CD14-positive monocyte (primary cell): Measurements from ENCODE around the gene FHL3. TPM values are rescaled to one million over a fixed set of nuclear protein-coding genes. Genes with fewer than 3 reads are reported as not detected.

Source experiments
- DNase-seq, 3 donors: peaks; one replicate each; pipeline ENCODE4 v3.0.0-alpha.2; 2011 to 2022
- H2AFZ ChIP-seq: 2 replicates; pipeline ENCODE4 v1.6.0; 2012; ENCODE audit warnings: mild to moderate bottlenecking, low read depth, low read length, inconsistent platforms; ENCODE audit not compliant: insufficient read depth, poor library complexity, severe bottlenecking
- H3K27ac ChIP-seq, 2 donors: 1 replicate in 1 of 2; 2 replicates in 1 of 2; pipeline ENCODE4 v1.5.1; 2012 to 2013; ENCODE audit warnings: low read length in 2 of 2, control low read depth in 1 of 2, inconsistent platforms in 1 of 2, low read depth in 1 of 2, mild to moderate bottlenecking in 1 of 2
- H3K27me3 ChIP-seq, 2 donors: one replicate each; pipeline versions ENCODE4 v1.6.0 to v1.6.1; 2011 to 2013; ENCODE audit warnings: low read length in 2 of 2; ENCODE audit not compliant: control insufficient read depth in 2 of 2, insufficient read depth in 2 of 2
- H3K36me3 ChIP-seq, 2 donors: replicated peaks in 1 of 2; 1 replicate in 1 of 2; 2 replicates in 1 of 2; pipeline versions ENCODE4 v1.5.1 to v1.6.1; 2012 to 2013; ENCODE audit warnings: low read length in 2 of 2, control low read depth in 1 of 2, inconsistent platforms in 1 of 2, mild to moderate bottlenecking in 1 of 2; ENCODE audit not compliant: insufficient read depth in 2 of 2, control insufficient read depth in 1 of 2
- H3K4me1 ChIP-seq, 2 donors: 1 replicate in 1 of 2; 2 replicates in 1 of 2; pipeline versions ENCODE4 v1.5.1 to v1.6.1; 2012 to 2013; ENCODE audit warnings: low read length in 2 of 2, control low read depth in 1 of 2, inconsistent platforms in 1 of 2, mild to moderate bottlenecking in 1 of 2, moderate library complexity in 1 of 2; ENCODE audit not compliant: insufficient read depth in 2 of 2, control insufficient read depth in 1 of 2
- H3K4me2 ChIP-seq: replicated peaks from 2 replicates; pipeline ENCODE3; 2012; ENCODE audit warnings: low read length, moderate library complexity, mild to moderate bottlenecking; ENCODE audit not compliant: poor library complexity, severe bottlenecking; ENCODE audit errors: extremely low read depth
- H3K4me3 ChIP-seq, 3 experiments: fragments of 200-600 bp in 1 of 3; sonication (generic) in 1 of 3; replicated peaks in 1 of 3; 1 replicate in 2 of 3; 2 replicates in 1 of 3; pipeline ENCODE4 v1.5.1; 2011 to 2013; ENCODE audit warnings: low read length in 3 of 3, mild to moderate bottlenecking in 3 of 3, control low read depth in 2 of 3, low read depth in 2 of 3, inconsistent platforms in 1 of 3, moderate library complexity in 1 of 3
- H3K79me2 ChIP-seq: 2 replicates; pipeline ENCODE4 v1.6.0; 2012; ENCODE audit warnings: mild to moderate bottlenecking, control low read depth, inconsistent platforms, low read length, moderate library complexity; ENCODE audit not compliant: insufficient read depth
- H3K9ac ChIP-seq: 2 replicates; pipeline ENCODE4 v1.6.0; 2017; ENCODE audit warnings: low read length, mild to moderate bottlenecking; ENCODE audit not compliant: insufficient read depth, poor library complexity, severe bottlenecking
- H3K9me3 ChIP-seq, 2 donors: replicated peaks in 1 of 2; 1 replicate in 1 of 2; 2 replicates in 1 of 2; pipeline versions ENCODE4 v1.5.1 to v1.6.1; 2012 to 2013; ENCODE audit warnings: low read length in 2 of 2, control low read depth in 1 of 2; ENCODE audit not compliant: control insufficient read depth in 1 of 2, insufficient read depth in 1 of 2
- H4K20me1 ChIP-seq: 2 replicates; pipeline ENCODE4 v1.6.0; 2012; ENCODE audit warnings: mild to moderate bottlenecking, low read length, control low read depth, moderate library complexity; ENCODE audit not compliant: insufficient read depth
- H3K27ac Mint-ChIP-seq, 7 donors: one replicate each; pipeline ENCODE4 v1.8.0; 2020; ENCODE audit warnings: mild to moderate bottlenecking in 7 of 7, mixed read lengths in 7 of 7, moderate library complexity in 6 of 7, inconsistent platforms in 2 of 7
- H3K27me3 Mint-ChIP-seq, 3 donors: one replicate each; pipeline ENCODE4 v1.8.0; 2021 to 2022; ENCODE audit warnings: low read depth in 3 of 3, mild to moderate bottlenecking in 3 of 3, mixed read lengths in 3 of 3, moderate library complexity in 3 of 3, inconsistent platforms in 1 of 3
- H3K36me3 Mint-ChIP-seq, 2 donors: one replicate each; pipeline ENCODE4 v1.8.0; 2020; ENCODE audit warnings: mixed read lengths in 2 of 2, inconsistent platforms in 1 of 2, mild to moderate bottlenecking in 1 of 2
- H3K4me1 Mint-ChIP-seq: one replicate; pipeline ENCODE4 v1.8.0; 2020; ENCODE audit warnings: mild to moderate bottlenecking, mixed read lengths
- H3K4me3 Mint-ChIP-seq, 2 donors: one replicate each; pipeline ENCODE4 v1.8.0; 2020; ENCODE audit warnings: mild to moderate bottlenecking in 2 of 2, mixed read lengths in 2 of 2, moderate library complexity in 1 of 2
- H3K9me3 Mint-ChIP-seq, 7 donors: one replicate each; pipeline ENCODE4 v1.8.0; 2020 to 2022; ENCODE audit warnings: mixed read lengths in 7 of 7, mild to moderate bottlenecking in 6 of 7, moderate library complexity in 6 of 7, inconsistent platforms in 2 of 7
- WGBS: methylation state at CpG from one replicate; pipeline ENCODE4 v1.1.5; 2013; ENCODE audit warnings: missing lambda C conversion rate; ENCODE audit not compliant: insufficient coverage; 5-methylcytosine and 5-hydroxymethylcytosine counted together
- intact Hi-C, 2 donors: fragments of 100-400 bp; cut with micrococcal nuclease; formaldehyde crosslinking; loops; one replicate each; pipeline versions ENCODE4 v1.15.0 to v1.15.1; 2023
- polyA plus RNA-seq, 3 donors: library from polyadenylated mRNA; depleted of rRNA in 1 of 3; unstranded in 2 of 3; stranded (reverse) in 1 of 3; fragments of 300-500 nt in 2 of 3; fragments of >200 nt in 1 of 3; fragmentation: Illumina TruSeq in 2 of 3; gene quantifications; 1 replicate in 2 of 3; 2 replicates in 1 of 3; pipeline ENCODE4 v1.2.3, GENCODE V29; 2012 to 2021
- TF ChIP-seq, protein P1 (sequence below): fragments of 200-600 bp; IDR thresholded peaks from one replicate; pipeline ENCODE4 v1.8.0; 2022; ENCODE audit warnings: antibody characterized with exemption, mild to moderate bottlenecking

The FHL3 gene
- polyA plus RNA-seq, 3 donors = 24.7 to 32.3 (median 26.1) TPM

DNA sequence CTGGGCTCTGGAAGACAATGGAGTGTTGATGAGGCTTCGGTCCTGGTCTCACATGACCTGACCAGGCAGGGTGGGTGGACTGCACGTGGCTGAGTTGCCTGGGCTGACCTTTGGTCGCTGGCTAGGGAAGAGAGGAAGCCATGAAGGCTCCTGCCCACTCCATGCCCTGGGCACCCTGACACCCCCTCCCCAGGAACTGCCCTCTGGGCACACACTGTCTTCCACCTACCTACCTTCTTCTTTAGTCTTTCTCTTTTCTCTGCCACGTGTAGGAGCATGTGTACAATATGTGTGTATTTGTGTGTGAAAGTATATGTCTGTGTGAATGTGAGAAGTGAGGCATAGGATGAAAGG, 26.2 kb upstream of the FHL3 start:
- Histone ChIP-seq H3K4me1 (peaks cover 13 to 14% of the 10 kb centered on the region in 2 donors), H3K4me2 (no peak overlapping the region), H3K9ac (no peak overlapping the region), H3K27ac (no peak overlapping the region), H4K20me1 (no peaks in the 10 kb centered on the region), H3K79me2 (no peaks in the 10 kb centered on the region), H2AFZ (no peak overlapping the region), H3K4me3 (no peak overlapping the region), H3K36me3 (peaks cover 0 to 3% of the 10 kb centered on the region in 2 donors), H3K27me3 (no peaks in the 10 kb centered on the region), H3K9me3 (no peaks in the 10 kb centered on the region)
- no peak overlapping the region for H3K4me3 Mint-ChIP-seq
- DNase-seq = no peak
- no peak overlapping the region for H3K27ac Mint-ChIP-seq
- intact Hi-C loops = no loop called here
- no peaks in the 10 kb centered on the region for H3K9me3 Mint-ChIP-seq
- TF ChIP-seq, protein P1, sequence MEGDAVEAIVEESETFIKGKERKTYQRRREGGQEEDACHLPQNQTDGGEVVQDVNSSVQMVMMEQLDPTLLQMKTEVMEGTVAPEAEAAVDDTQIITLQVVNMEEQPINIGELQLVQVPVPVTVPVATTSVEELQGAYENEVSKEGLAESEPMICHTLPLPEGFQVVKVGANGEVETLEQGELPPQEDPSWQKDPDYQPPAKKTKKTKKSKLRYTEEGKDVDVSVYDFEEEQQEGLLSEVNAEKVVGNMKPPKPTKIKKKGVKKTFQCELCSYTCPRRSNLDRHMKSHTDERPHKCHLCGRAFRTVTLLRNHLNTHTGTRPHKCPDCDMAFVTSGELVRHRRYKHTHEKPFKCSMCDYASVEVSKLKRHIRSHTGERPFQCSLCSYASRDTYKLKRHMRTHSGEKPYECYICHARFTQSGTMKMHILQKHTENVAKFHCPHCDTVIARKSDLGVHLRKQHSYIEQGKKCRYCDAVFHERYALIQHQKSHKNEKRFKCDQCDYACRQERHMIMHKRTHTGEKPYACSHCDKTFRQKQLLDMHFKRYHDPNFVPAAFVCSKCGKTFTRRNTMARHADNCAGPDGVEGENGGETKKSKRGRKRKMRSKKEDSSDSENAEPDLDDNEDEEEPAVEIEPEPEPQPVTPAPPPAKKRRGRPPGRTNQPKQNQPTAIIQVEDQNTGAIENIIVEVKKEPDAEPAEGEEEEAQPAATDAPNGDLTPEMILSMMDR = no peak
- peaks cover 0 to 9% of the 10 kb centered on the region in 2 donors for H3K36me3 Mint-ChIP-seq
- peaks cover 20% of the 10 kb centered on the region for H3K4me1 Mint-ChIP-seq
- 80% methylated on average over 1 of the region's 4 CpGs for WGBS
- H3K27me3 Mint-ChIP-seq = peaks cover 8 to 21% (median 10%) of the 10 kb centered on the region in 3 donors

DNA sequence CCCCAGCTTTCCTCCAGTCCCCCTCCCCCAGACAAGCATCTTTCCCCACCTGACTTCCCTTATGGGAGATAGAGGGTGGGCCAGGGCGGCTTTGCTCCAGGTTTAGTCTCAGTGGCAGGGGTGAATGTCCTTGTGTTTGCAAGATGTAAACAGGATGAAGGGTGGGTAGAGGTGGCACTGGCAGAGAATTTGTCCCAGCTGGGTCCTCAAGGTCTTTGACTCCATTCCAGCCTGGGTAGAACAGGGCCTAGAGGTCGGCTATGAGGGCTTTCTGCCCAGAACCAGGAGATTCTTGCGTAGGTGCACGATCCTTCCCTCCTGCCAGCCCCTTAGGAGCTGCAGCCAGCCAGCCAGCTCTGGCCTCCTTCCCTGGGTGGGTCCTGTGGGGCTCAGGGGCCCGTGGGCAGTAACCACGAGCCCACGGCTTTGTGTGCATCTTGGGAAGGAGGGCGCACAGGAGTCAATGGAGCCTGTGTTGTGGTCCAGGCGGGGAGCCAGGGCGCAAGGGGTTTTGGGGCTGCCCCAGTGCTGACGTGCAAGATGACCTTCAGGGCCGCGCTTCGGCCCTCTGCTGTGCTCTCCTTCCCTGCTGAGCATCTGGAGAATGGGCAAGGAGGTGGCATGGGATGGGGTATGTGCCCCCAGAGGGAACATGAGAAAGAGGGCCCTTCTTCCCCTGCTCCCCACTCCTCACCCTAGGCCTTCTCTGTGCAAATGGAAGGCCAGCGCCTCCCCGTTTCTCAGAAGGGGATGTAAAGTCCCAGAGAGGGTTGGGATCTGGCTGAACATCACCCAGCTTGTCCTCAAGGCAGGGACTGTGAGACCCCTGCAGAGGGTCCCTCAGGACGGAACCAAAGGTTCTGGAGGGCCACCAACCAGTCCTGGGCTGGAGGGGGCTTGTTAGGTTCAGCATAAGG, 25.5 kb upstream of the FHL3 start:
- Histone ChIP-seq H3K9ac (no peak overlapping the region), H3K36me3 (peaks cover 4 to 9% of the 10 kb centered on the region in 2 donors), H3K4me1 (peaks cover 13 to 14% of the 10 kb centered on the region in 2 donors), H3K4me2 (no peak overlapping the region), H3K27me3 (no peaks in the 10 kb centered on the region), H3K27ac (no peak overlapping the region), H3K4me3 (no peak overlapping the region), H3K79me2 (no peaks in the 10 kb centered on the region), H4K20me1 (no peaks in the 10 kb centered on the region), H2AFZ (no peak overlapping the region), H3K9me3 (no peaks in the 10 kb centered on the region)
- WGBS = 55% methylated on average over 11 of the region's 17 CpGs
- H3K36me3 Mint-ChIP-seq = peaks cover 5 to 16% of the 10 kb centered on the region in 2 donors
- peaks cover 25% of the 10 kb centered on the region for H3K4me1 Mint-ChIP-seq
- TF ChIP-seq, protein P1 = no peak
- H3K9me3 Mint-ChIP-seq = no peaks in the 10 kb centered on the region
- intact Hi-C loops = no loop called here
- H3K4me3 Mint-ChIP-seq = peak overlapping the region in 1 of 2 donors; percentile 11
- DNase-seq = no peak
- H3K27ac Mint-ChIP-seq = no peak overlapping the region
- peaks cover 8 to 21% (median 10%) of the 10 kb centered on the region in 3 donors for H3K27me3 Mint-ChIP-seq
